HCT116 (cell line): ENCODE measurements around the gene RAP1GAP2. TPM values are rescaled to one million over a fixed set of nuclear protein-coding genes. Genes with fewer than 3 reads are reported as not detected.

ENCODE experiments used
- ATAC-seq: fragments of 200-7000 bp; cut with Tn5 transposase; 2 replicates; pipeline ENCODE4 v1.9.1; 2020; ENCODE audit warnings: mild to moderate bottlenecking, moderate library complexity
- BruUV-seq: library from RNA; stranded (reverse); fragments of 400-500 nt; replicated peaks from 2 replicates; lab custom pipeline; 2021; lab: Mats Ljungman, UMichigan
- CTCF ChIA-PET: fragments of 300-600 bp; sonication (Branson Sonifier 250); formaldehyde crosslinking; loops from one replicate; lab custom pipeline; 2021; ENCODE audit warnings: antibody characterized with exemption; lab: Charles Lee
- POLR2A ChIA-PET: fragments of 300-600, 350-600 bp; sonication (Branson Sonifier 250); formaldehyde crosslinking; loops from one replicate; lab custom pipeline; 2021; ENCODE audit warnings: antibody characterized with exemption; lab: Charles Lee
- RAD21 ChIA-PET, 2 experiments: fragments of 300-600 bp; sonication (Branson Sonifier 250); formaldehyde crosslinking; loops; one replicate each; lab custom pipeline; 2023; ENCODE audit warnings: low total read pairs in 2 of 2; ENCODE audit not compliant: uncharacterized antibody in 2 of 2, unreplicated experiment in 2 of 2, low non-redundant PET in 1 of 2; lab: Charles Lee
- DNase-seq: peaks from one replicate; pipeline ENCODE4 v3.0.0-alpha.2; 2010; ENCODE audit warnings: low read depth, low spot score
- H2AFZ ChIP-seq: fragments of 200-600 bp; shearing (Covaris generic), sonication (generic); 2 replicates; pipeline ENCODE4 v1.6.1; 2017; ENCODE audit warnings: low read depth, mixed run types, mixed read lengths, antibody characterized with exemption, low read length; ENCODE audit not compliant: poor library complexity, severe bottlenecking
- H3K27ac ChIP-seq: 2 replicates; pipeline ENCODE4 v1.5.1; 2012; ENCODE audit warnings: low read depth, low read length
- H3K27me3 ChIP-seq: fragments of 200-600 bp; sonication (generic); 2 replicates; pipeline ENCODE4 v1.6.1; 2016; ENCODE audit warnings: mixed run types, low read length, mixed read lengths; ENCODE audit not compliant: insufficient read depth
- H3K36me3 ChIP-seq, 2 experiments: fragments of 200-500 bp in 1 of 2; fragments of 200-600 bp in 1 of 2; sonication (Bioruptor generic) in 1 of 2; sonication (generic) in 1 of 2; 2 replicates each; pipeline versions ENCODE4 v1.5.1 to v1.6.1; 2014 to 2016; ENCODE audit warnings: low read length in 2 of 2, inconsistent platforms in 1 of 2, mixed read lengths in 1 of 2, mixed run types in 1 of 2; ENCODE audit not compliant: insufficient read depth in 2 of 2, control insufficient read depth in 1 of 2
- H3K4me1 ChIP-seq, 2 experiments: fragments of 200-600 bp in 1 of 2; sonication (generic) in 1 of 2; 2 replicates each; pipeline versions ENCODE4 v1.5.1 to v1.6.1; 2012 to 2017; ENCODE audit warnings: low read length in 2 of 2, inconsistent platforms in 1 of 2, mild to moderate bottlenecking in 1 of 2, mixed read lengths in 1 of 2, mixed run types in 1 of 2, moderate library complexity in 1 of 2; ENCODE audit not compliant: insufficient read depth in 2 of 2, control insufficient read depth in 1 of 2
- H3K4me2 ChIP-seq: fragments of 200-600 bp; sonication (generic); 2 replicates; pipeline ENCODE4 v1.6.1; 2017; ENCODE audit warnings: mixed run types, low read length, mixed read lengths
- H3K4me3 ChIP-seq, 2 experiments: fragments of 200-600 bp in 1 of 2; sonication (generic) in 1 of 2; replicated peaks in 1 of 2; 2 replicates each; pipeline ENCODE4 v1.5.1; 2011 to 2016; ENCODE audit warnings: low read length in 2 of 2, control low read depth in 1 of 2, low read depth in 1 of 2, mild to moderate bottlenecking in 1 of 2, mixed read lengths in 1 of 2, mixed run types in 1 of 2
- H3K79me2 ChIP-seq: fragments of 200-600 bp; sonication (generic); 2 replicates; pipeline ENCODE4 v1.6.1; 2017; ENCODE audit warnings: mild to moderate bottlenecking, mixed run types, low read length, moderate library complexity, mixed read lengths; ENCODE audit not compliant: insufficient read depth
- H3K9ac ChIP-seq: fragments of 200-600 bp; sonication (generic); 2 replicates; pipeline ENCODE4 v1.6.1; 2016; ENCODE audit warnings: low read length, mixed read lengths
- H3K9me2 ChIP-seq: fragments of 200-600 bp; sonication (generic), shearing (Covaris generic); 2 replicates; pipeline ENCODE4 v1.6.1; 2017; ENCODE audit warnings: mixed run types, mild to moderate bottlenecking, moderate library complexity; ENCODE audit not compliant: insufficient read depth
- H3K9me3 ChIP-seq, 2 experiments: fragments of 200-500 bp in 1 of 2; fragments of 200-600 bp in 1 of 2; sonication (Bioruptor generic) in 1 of 2; sonication (generic) in 1 of 2; 2 replicates each; pipeline ENCODE4 v1.6.1; 2014 to 2017; ENCODE audit warnings: low read length in 2 of 2, mixed read lengths in 2 of 2, inconsistent platforms in 1 of 2, low read depth in 1 of 2, mild to moderate bottlenecking in 1 of 2, mixed run types in 1 of 2, moderate library complexity in 1 of 2; ENCODE audit not compliant: control insufficient read depth in 1 of 2, insufficient read depth in 1 of 2
- H4K20me1 ChIP-seq: fragments of 200-600 bp; sonication (generic), shearing (Covaris generic); 2 replicates; pipeline ENCODE4 v1.6.1; 2017; ENCODE audit warnings: mixed run types, mild to moderate bottlenecking, moderate library complexity; ENCODE audit not compliant: insufficient read depth
- CBX3 ChIP-seq: IDR thresholded peaks from 2 replicates; pipeline ENCODE4 v1.6.1; 2012; ENCODE audit warnings: low read depth
- CEBPB ChIP-seq: IDR thresholded peaks from 2 replicates; pipeline ENCODE4 v1.6.1; 2012; ENCODE audit warnings: low read depth
- EGR1 ChIP-seq: IDR thresholded peaks from 2 replicates; pipeline ENCODE4 v1.6.1; 2012; ENCODE audit warnings: low read depth
- ELF1 ChIP-seq: IDR thresholded peaks from 2 replicates; pipeline ENCODE4 v1.6.1; 2012; ENCODE audit warnings: low read depth, borderline replicate concordance
- EZH2 ChIP-seq: fragments of 200-600 bp; sonication (generic); IDR thresholded peaks from 2 replicates; pipeline ENCODE4 v1.6.1; 2017; ENCODE audit warnings: antibody characterized with exemption, mixed run types
- EZH2phosphoT487 ChIP-seq: fragments of 200-600 bp; IDR thresholded peaks from 2 replicates; pipeline ENCODE4 v1.6.1; 2018; ENCODE audit warnings: antibody characterized with exemption, borderline replicate concordance
- JUND ChIP-seq: IDR thresholded peaks from 2 replicates; pipeline ENCODE4 v1.6.1; 2012
- POLR2A ChIP-seq: IDR thresholded peaks from 2 replicates; pipeline ENCODE4 v1.7.0; 2011; ENCODE audit warnings: borderline replicate concordance; ENCODE audit not compliant: insufficient read depth, insufficient read length; ENCODE audit errors: extremely low read depth
- POLR2AphosphoS5 ChIP-seq: IDR thresholded peaks from 2 replicates; pipeline ENCODE4 v1.6.1; 2011; ENCODE audit warnings: mild to moderate bottlenecking, low read depth, low read length, moderate library complexity
- RAD21 ChIP-seq: IDR thresholded peaks from 2 replicates; pipeline ENCODE4 v1.6.1; 2012; ENCODE audit warnings: low read depth, mild to moderate bottlenecking
- SIN3A ChIP-seq: IDR thresholded peaks from 2 replicates; pipeline ENCODE4 v1.6.1; 2012; ENCODE audit warnings: low read depth
- SRF ChIP-seq: IDR thresholded peaks from 2 replicates; pipeline ENCODE4 v1.6.1; 2012; ENCODE audit warnings: low read depth
- YY1 ChIP-seq: IDR thresholded peaks from 2 replicates; pipeline ENCODE4 v1.6.1; 2011; ENCODE audit warnings: low read length, low read depth, moderate library complexity, mild to moderate bottlenecking; ENCODE audit not compliant: insufficient replicate concordance; ENCODE audit errors: extremely low read depth
- ZFX ChIP-seq: fragments of 450-650 bp; IDR thresholded peaks from 2 replicates; pipeline ENCODE4 v1.6.1; 2017
- ZNF274 ChIP-seq: fragments of 200-500 bp; sonication (Bioruptor generic); IDR thresholded peaks from 2 replicates; pipeline ENCODE4 v1.6.1; 2014; ENCODE audit warnings: mild to moderate bottlenecking, low read depth, low read length, inconsistent platforms
- intact Hi-C: fragments of 100-400 bp; cut with micrococcal nuclease; formaldehyde crosslinking; loops from 2 replicates; pipeline ENCODE4 v1.10.0; 2022
- total RNA-seq: library from RNA; stranded (reverse); gene quantifications from one replicate; pipeline ENCODE4 v1.2.1, GENCODE V29; 2021; ENCODE audit not compliant: unreplicated experiment
- TF ChIP-seq, protein P1 (sequence below): IDR thresholded peaks from 2 replicates; pipeline ENCODE4 v1.6.1; 2012
- TF ChIP-seq, protein P2 (sequence below): IDR thresholded peaks from 2 replicates; pipeline ENCODE4 v1.6.1; 2011; ENCODE audit warnings: mild to moderate bottlenecking, low read length, moderate library complexity; ENCODE audit not compliant: insufficient replicate concordance; ENCODE audit errors: extremely low read depth
- TF ChIP-seq, protein P3 (sequence below): IDR thresholded peaks from 2 replicates; pipeline ENCODE4 v1.6.1; 2012; ENCODE audit warnings: low read depth
- TF ChIP-seq, protein P4 (sequence below), 3 experiments: fragments of 200-600 bp in 1 of 3; sonication (generic) in 1 of 3; IDR thresholded peaks in 2 of 3; conservative IDR thresholded peaks in 1 of 3; 2 replicates each; pipeline ENCODE4 v1.5.1; 2012 to 2017; ENCODE audit warnings: low read depth in 2 of 3, low read length in 2 of 3, antibody characterized with exemption in 1 of 3, borderline replicate concordance in 1 of 3, control low read depth in 1 of 3, mild to moderate bottlenecking in 1 of 3, mixed read lengths in 1 of 3, mixed run types in 1 of 3, moderate library complexity in 1 of 3; ENCODE audit not compliant: insufficient read depth in 1 of 3
- TF ChIP-seq, protein P5 (sequence below): IDR thresholded peaks from 2 replicates; pipeline ENCODE4 v1.6.1; 2012

Gene RAP1GAP2
- total RNA-seq, 1 experiment from 2014 or later, result 54.6 TPM

DNA sequence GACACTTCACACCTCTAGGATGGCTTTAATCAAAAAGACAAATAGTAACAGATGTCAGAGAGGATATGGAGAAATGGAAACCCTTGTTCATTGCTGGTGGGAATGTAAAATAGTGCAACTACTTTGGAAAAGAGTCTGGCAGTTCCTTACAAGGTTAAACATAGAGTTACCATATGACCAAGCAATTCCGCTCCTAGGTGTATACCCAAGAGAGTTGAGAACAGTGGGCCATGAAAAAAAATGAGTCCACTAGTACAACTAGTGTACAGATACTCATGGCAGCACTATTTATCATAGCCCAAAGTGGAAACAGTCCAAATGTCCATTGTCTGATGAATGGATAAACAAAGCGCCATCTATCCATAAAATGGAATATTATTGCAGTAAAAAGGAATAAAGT is 228.1 kb downstream of the RAP1GAP2 start:
- ATAC-seq (no peak), DNase-seq (no peak)
- Histone ChIP-seq H3K4me3 (no peak overlapping the region), H3K9me2 (no peaks in the 10 kb centered on the region), H2AFZ (no peak overlapping the region), H3K27ac (no peak overlapping the region), H3K27me3 (no peaks in the 10 kb centered on the region), H3K9ac (no peak overlapping the region), H4K20me1 (no peaks in the 10 kb centered on the region), H3K79me2 (peaks cover 5% of the 10 kb centered on the region; the same call in 1 of the 2 replicates), H3K9me3 (0 out of 4 replicates have a peak, but pooled peaks cover 3 to 5% of the 10 kb centered on the region in 2 experiments), H3K36me3 (peaks cover 17 to 46% of the 10 kb centered on the region in 2 experiments), H3K4me2 (no peak overlapping the region), H3K4me1 (no peaks in the 10 kb centered on the region)
- intact Hi-C loops, result no loop called here
- TF ChIP-seq POLR2A (no peak), ZFX (no peak), ELF1 (no peak), CEBPB (no peak), JUND (no peak), EZH2phosphoT487 (no peak), EZH2 (no peak), ZNF274 (no peak), SIN3A (no peak), EGR1 (no peak), POLR2AphosphoS5 (no peak), CBX3 (no peak), YY1 (no peak), SRF (no peak), RAD21 (no peak)
- TF ChIP-seq, protein P1, sequence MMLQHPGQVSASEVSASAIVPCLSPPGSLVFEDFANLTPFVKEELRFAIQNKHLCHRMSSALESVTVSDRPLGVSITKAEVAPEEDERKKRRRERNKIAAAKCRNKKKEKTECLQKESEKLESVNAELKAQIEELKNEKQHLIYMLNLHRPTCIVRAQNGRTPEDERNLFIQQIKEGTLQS, result no peak
- TF ChIP-seq, protein P2, sequence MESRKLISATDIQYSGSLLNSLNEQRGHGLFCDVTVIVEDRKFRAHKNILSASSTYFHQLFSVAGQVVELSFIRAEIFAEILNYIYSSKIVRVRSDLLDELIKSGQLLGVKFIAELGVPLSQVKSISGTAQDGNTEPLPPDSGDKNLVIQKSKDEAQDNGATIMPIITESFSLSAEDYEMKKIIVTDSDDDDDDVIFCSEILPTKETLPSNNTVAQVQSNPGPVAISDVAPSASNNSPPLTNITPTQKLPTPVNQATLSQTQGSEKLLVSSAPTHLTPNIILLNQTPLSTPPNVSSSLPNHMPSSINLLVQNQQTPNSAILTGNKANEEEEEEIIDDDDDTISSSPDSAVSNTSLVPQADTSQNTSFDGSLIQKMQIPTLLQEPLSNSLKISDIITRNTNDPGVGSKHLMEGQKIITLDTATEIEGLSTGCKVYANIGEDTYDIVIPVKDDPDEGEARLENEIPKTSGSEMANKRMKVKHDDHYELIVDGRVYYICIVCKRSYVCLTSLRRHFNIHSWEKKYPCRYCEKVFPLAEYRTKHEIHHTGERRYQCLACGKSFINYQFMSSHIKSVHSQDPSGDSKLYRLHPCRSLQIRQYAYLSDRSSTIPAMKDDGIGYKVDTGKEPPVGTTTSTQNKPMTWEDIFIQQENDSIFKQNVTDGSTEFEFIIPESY, result no peak
- TF ChIP-seq, protein P3, sequence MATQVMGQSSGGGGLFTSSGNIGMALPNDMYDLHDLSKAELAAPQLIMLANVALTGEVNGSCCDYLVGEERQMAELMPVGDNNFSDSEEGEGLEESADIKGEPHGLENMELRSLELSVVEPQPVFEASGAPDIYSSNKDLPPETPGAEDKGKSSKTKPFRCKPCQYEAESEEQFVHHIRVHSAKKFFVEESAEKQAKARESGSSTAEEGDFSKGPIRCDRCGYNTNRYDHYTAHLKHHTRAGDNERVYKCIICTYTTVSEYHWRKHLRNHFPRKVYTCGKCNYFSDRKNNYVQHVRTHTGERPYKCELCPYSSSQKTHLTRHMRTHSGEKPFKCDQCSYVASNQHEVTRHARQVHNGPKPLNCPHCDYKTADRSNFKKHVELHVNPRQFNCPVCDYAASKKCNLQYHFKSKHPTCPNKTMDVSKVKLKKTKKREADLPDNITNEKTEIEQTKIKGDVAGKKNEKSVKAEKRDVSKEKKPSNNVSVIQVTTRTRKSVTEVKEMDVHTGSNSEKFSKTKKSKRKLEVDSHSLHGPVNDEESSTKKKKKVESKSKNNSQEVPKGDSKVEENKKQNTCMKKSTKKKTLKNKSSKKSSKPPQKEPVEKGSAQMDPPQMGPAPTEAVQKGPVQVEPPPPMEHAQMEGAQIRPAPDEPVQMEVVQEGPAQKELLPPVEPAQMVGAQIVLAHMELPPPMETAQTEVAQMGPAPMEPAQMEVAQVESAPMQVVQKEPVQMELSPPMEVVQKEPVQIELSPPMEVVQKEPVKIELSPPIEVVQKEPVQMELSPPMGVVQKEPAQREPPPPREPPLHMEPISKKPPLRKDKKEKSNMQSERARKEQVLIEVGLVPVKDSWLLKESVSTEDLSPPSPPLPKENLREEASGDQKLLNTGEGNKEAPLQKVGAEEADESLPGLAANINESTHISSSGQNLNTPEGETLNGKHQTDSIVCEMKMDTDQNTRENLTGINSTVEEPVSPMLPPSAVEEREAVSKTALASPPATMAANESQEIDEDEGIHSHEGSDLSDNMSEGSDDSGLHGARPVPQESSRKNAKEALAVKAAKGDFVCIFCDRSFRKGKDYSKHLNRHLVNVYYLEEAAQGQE, result no peak
- TF ChIP-seq, protein P4, sequence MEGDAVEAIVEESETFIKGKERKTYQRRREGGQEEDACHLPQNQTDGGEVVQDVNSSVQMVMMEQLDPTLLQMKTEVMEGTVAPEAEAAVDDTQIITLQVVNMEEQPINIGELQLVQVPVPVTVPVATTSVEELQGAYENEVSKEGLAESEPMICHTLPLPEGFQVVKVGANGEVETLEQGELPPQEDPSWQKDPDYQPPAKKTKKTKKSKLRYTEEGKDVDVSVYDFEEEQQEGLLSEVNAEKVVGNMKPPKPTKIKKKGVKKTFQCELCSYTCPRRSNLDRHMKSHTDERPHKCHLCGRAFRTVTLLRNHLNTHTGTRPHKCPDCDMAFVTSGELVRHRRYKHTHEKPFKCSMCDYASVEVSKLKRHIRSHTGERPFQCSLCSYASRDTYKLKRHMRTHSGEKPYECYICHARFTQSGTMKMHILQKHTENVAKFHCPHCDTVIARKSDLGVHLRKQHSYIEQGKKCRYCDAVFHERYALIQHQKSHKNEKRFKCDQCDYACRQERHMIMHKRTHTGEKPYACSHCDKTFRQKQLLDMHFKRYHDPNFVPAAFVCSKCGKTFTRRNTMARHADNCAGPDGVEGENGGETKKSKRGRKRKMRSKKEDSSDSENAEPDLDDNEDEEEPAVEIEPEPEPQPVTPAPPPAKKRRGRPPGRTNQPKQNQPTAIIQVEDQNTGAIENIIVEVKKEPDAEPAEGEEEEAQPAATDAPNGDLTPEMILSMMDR (IDR thresholded peaks at IDR 0.05 in 2 of 3, conservative IDR thresholded peaks at IDR 0.05 in 1 of 3; ENCODE audit: borderline replicate concordance in 1 of 3, insufficient read depth in 1 of 3, low read depth in 2 of 3, low read length in 2 of 3), result no peak
- TF ChIP-seq, protein P5, sequence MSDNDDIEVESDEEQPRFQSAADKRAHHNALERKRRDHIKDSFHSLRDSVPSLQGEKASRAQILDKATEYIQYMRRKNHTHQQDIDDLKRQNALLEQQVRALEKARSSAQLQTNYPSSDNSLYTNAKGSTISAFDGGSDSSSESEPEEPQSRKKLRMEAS, result no peak
- POLR2A ChIA-PET, result no interaction called here
- CTCF ChIA-PET, result no interaction called here
- RAD21 ChIA-PET, result no interaction called here
- BruUV-seq, result no TSS peak
